Measurements from ENCODE around the gene ARPC1A.

DNA sequence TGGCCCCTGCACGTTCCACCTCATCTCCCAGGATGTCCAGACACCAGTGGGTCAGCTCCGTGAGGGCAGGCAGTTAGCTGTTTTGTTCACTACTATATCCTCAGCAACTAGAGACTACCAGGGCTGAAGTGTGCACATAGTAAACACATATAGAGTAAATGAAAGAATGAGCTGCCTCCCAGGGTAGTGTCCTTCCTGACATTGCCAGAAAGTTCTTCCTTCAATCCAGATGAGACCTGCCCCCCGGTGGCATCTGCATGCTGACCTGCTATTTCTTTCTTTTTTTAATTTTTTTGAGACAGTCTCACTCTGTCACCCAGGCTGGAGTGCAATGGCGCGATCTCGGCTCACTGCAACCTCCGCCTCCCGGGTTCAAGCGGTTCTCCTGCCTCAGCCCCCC lies 14.0 kb upstream of the ARPC1A start:
- TF ChIP-seq, protein P1, sequence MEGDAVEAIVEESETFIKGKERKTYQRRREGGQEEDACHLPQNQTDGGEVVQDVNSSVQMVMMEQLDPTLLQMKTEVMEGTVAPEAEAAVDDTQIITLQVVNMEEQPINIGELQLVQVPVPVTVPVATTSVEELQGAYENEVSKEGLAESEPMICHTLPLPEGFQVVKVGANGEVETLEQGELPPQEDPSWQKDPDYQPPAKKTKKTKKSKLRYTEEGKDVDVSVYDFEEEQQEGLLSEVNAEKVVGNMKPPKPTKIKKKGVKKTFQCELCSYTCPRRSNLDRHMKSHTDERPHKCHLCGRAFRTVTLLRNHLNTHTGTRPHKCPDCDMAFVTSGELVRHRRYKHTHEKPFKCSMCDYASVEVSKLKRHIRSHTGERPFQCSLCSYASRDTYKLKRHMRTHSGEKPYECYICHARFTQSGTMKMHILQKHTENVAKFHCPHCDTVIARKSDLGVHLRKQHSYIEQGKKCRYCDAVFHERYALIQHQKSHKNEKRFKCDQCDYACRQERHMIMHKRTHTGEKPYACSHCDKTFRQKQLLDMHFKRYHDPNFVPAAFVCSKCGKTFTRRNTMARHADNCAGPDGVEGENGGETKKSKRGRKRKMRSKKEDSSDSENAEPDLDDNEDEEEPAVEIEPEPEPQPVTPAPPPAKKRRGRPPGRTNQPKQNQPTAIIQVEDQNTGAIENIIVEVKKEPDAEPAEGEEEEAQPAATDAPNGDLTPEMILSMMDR (conservative IDR thresholded peaks at IDR 0.05; ENCODE audit: low read length): no peak
- TF ChIP-seq EZH2phosphoT487 (IDR thresholded peaks at IDR 0.05; ENCODE audit: borderline replicate concordance, low read depth, low read length): no peak
